NCI-H2107 (cell line): Measurements from ENCODE around the gene ZMIZ1.
"Not testable (repeated sequence)": the region's sequence is repeated elsewhere in the genome, so short reads cannot be mapped to it uniquely, and the experiment has no call there.

Source experiments
- DNase-seq: peaks from one replicate; lab custom pipeline; 2025; lab: John Stamatoyannopoulos, UW

Gene ZMIZ1

GRCh38 chr10:79029478-79030390 lies 39.0 kb upstream of the ZMIZ1 start:
- DNase-seq = no peak

DNA sequence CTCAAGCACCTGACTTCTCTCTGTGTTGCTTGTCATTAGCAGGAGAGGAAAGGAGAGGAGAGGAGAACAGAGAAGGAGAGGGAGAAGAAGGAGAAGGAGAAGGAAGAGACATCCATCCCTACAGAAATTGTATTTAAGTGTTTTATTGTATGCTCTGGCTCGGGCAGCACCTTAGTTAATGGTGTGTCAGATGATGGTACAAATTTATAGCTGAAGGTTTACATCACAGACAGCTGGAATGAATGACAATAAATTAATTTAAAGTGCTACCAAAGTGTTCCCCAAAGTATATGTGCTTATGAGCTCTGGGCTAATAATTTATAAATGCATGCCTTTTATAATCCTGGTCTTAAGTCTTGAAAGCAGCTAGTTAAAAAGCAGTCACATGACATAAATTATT lies 38.1 kb upstream of the ZMIZ1 start:
- DNase-seq = no peak

DNA sequence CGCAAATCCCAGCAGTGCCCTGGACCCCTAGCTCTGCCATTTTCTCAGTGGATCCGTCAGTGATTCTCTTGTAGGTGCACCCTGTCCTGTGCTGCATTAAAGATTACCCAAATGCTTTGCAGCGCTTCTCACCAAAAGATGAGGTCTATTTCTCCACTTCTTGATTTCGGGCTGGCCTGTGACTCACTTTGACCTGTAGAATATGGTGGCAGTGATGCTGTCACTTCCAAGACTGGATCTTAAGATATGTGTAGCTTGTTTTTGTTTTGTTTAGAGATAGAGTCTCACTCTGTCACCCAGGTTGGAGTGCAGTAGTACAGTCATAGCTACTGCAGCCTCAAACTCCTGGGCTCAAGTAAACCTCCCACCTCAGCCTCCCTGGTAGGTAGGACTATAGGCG lies 37.0 kb upstream of the ZMIZ1 start:
- DNase-seq = no peak

DNA sequence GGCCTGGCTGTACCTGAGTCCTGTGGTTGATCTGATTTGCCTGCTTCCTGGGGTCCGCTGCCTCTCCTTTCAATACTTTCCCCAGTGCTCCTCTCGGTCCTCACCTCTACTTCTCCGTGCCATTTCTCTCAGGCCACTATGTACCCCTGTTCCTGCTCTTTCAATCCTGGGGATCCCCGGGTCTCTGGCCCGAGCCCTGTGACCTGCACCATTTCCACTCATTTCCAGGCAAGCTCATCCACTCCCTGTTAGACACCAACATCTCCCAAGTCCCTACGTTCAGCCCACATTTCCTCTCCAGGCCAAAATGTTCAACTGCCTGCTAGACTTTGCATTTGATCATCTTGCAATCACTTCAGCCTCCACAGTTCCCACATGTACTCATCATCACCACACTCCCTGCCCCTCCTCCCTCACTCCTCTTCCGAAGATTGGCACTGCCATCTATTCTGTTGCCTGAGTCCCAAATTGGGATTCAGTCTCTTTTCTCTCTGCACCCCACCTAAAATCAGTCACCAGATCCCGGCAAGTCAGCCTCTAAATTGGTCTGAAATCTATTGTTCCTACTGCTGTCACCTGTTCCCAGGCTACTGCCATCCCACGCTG lies 34.4 kb upstream of the ZMIZ1 start:
- no peak for DNase-seq

GRCh38 chr10:79036416-79036815 lies 32.4 kb upstream of the ZMIZ1 start:
- DNase-seq = not testable (repeated sequence)

DNA sequence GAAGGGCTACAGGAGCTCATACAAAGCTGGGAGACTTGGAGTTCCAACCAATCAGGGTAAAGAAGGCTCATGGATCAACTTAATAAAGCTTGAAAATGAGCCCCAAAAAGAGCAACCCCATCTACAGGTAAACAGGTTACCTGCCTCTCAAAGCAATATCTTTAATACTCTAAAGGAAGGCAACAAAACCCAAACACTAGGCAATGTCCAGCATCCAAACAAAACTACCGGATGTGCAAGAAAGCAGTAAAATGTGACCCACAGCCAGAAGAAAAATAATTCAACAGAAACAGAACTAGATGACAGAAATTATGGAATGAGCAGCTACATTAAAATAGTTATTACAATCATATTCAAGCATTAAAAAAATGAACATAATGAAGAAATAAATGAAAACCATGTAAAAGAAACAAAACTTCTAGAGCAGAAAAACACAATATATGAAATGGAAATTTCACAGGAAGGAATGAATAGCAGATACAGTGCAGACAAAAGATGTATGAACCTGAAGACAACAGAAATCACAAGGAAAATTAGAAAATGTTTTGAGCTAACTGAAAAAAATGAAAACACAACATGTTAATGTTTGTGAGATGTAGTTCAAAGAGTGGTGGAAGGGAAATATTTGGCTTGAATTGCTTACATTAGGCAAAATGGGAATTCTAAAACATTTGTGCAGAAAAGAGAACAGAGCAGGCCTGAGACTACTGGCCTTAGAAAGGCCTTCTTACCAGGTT lies 30.5 kb upstream of the ZMIZ1 start:
- no peak for DNase-seq

DNA sequence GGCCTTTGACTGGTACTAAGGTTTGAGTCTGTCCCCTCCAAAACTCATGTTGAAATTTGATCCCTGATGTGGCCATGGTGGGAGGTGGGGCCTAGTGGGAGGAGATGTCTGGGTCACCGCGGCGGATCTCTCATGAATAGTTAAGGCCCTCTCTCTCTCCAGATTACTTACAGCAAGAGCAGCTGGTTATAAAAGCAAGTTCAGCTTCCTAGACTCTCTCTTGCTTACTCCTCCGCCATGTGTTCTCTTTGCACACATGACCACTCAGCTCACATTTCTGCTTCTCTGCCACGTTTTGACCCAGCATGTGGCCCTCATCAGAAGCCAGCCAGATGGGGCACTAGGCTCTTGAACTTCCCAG lies 29.9 kb upstream of the ZMIZ1 start:
- DNase-seq = peak; percentile 34

GRCh38 chr10:79042639-79043411 lies 25.9 kb upstream of the ZMIZ1 start:
- DNase-seq = no peak

GRCh38 chr10:79044036-79044632 lies 24.6 kb upstream of the ZMIZ1 start:
- no peak for DNase-seq

DNA sequence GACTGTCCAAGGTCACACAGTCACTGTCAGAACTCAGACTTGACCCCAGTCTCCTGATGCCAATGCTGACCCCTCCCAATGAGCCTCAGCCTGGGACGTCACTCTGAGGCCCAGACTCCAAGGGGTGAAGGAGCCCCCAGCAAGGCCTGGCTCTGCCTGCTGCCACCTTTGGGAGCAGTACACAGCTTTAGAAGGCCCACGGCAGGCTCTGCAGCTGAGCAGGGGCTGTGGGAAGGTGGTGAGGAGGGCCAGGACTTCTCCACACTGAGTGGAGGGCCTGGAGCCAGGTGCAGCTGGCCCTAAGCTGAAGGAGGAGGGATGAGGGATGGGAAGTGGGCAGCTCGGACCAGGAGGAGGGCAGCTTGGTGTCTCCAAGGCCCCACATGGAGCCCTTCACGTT lies 23.9 kb upstream of the ZMIZ1 start:
- DNase-seq = no peak

DNA sequence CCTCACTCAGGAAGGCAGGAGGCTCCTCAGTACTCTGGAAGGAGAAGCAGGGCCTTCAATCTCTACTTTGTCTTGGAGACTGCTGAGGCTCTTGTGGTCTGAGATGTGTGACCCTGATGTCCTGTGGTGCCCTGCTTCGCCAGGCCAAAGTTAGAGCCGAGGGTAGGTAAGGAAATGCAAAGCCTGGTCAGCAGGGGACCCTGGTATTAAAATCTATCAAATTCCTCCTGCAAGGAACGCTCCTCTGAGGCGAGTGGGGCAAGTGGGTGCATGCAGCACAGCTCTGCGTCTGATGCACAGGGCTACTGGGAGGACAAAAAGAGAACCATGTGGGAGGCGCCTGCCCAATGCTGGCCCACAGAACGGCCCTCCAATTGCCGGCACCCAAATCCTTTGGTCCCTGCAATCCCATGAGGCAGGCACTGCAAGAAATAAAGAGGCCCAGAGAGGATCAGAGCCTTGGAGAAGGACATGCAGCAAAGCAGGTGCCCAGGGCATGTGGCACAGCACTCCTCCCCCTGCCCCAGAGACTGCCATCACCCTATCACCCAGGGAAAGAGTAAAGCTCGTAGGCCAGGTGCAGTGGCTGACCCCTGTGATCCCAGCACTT lies 23.1 kb upstream of the ZMIZ1 start:
- no peak for DNase-seq

DNA sequence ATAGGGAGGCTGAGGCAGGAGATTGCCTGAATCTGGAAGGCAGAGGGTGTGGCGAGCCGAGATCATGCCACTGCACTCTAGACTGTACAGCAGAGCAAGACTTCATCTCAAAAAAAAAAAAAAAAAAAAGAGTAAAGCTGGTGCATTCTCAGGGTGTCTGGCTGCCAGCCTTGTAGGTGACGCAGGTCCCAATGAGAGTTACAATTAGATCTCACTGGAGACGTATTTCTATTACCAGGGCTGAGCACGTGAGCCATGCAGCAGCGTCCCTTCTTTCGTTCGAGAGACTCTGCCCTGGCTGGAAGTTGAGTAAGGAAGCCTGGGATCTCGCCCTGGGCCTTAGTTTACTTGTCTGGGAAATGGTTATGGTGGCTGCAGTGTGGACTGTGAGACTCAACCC lies 22.4 kb upstream of the ZMIZ1 start:
- no peak for DNase-seq

DNA sequence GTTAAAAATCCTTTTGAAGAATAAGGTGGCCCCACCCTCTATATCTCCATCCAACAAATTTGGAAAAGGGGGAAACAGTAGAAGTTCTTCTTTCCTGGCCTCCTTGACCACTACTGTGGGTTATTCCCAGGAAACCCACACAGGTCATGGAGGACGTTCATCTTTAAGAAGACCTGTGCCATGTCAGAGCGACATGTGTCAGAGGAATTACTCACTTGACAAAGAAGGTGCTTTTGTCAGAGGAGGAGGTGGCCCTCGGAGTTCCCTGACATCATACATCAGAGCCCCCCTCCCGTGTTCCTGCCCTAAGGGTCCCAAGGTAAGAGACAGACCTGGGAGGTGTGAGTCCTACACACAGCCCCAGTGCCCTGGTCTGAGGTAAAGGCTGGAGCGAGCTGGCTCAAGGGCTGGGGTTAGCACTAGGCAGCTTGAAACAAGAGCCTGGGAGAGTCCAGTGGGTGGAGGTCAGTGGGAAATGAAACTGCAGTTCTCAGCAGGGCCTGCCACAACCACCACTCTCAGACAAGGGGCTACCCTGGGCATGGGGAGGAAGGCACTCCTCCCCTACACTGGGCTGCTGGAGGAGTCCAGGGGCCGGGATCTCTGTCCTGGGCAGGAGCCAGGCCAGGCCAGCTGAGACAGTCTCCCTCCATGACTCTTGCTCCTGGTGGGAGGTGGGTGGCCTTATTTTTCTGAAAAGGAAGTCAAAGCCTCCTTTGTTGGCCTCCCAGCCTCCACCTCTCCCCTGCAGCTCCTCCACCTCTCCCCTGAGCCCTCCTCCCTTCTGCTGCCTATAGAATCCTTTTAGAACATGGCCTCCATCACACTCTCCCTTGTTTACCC lies 21.8 kb upstream of the ZMIZ1 start:
- no peak for DNase-seq

DNA sequence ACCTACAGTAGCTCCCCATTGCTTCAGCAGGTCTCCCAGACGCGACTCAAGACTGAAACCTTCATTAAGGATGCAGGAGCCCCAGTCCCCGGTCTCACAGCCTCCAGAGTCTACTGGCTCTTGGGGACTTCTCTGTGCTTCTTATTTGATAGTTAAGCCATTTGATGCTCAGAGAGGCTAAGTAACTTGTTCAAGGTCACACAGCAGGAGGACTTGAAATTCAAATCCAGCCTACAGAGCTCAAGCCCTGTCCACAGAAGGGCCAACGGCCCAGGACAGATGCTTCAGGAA lies 21.2 kb upstream of the ZMIZ1 start:
- DNase-seq = no peak

DNA sequence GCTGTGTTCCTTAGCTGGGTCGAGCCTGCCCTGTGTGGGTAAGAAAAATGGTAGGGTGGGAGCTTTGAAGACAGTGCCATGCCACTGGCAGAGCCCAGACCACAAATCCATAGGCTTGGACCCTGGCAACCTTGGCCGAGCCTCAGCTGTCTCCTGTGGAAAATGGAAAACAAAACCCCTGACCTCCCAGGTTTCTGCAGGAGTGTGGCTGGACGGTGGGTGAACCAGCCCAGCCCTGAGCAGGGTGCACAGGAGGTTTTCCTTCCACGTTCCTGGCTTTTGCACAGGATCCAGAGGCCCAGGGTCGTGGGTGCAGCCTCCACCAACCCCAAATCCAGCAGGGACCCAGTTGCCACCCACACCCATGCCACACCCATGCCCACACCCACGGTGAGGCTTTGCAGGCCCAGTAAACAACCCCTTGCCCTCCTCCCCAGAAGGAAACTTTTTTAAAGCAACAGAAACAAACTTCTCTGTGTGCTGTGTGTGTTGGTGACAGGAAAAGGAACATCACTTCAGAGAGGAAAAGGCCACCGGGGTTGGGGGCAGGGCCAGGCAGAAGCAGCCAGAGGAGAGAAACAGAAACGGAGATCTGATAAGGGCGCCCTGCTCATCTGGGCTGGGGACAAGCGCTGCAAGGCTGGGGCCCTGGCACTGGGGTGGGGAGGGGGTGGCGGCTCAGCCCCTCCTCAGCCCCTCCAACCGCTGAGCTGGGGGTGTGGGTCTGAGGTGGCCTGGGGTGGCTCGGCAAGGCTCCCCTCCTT lies 20.7 kb upstream of the ZMIZ1 start:
- DNase-seq = no peak

DNA sequence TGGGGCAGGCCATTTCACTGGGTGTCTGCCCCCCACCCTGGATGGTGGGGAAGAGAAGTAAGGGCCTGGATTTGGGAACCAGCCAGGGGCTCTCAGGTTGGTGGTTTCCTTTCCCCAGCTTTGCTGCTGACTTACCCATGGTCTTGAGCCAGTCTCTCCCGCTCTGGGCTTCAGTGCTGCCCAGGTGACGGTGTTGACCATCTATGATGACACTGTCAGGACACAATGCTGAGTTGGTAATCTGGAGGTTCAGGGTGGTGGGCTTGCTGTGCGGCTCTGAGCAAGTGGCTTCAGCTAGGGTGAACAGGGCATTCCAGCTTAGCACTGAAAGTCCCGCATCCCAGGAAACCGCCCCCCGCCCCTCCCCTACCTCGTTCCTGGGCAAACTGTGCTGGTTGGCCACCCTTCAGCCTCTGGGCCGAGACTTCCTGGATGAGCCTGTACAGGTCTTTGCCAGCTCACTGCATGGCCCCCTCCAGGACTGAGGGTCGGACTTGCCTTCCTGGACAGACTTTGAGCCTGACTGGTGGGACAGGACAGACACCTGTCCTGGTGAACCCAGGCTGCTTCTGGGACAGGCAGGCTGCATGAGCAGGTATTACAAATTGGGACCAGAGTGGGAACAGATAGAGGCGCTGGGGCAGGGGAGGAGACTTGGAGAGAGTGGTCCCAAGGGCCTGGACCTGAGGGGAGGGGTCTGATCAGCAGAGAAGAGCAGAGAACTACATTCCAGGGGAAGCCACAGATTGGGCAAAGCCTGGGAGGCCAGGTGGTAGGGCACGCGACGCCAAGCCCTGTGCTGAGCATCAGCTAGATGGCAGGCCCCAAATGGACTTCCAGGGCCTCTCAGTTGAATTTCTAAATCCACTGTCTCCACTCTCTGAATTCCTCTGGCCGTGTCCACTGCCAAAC lies 19.9 kb upstream of the ZMIZ1 start:
- no peak for DNase-seq

DNA sequence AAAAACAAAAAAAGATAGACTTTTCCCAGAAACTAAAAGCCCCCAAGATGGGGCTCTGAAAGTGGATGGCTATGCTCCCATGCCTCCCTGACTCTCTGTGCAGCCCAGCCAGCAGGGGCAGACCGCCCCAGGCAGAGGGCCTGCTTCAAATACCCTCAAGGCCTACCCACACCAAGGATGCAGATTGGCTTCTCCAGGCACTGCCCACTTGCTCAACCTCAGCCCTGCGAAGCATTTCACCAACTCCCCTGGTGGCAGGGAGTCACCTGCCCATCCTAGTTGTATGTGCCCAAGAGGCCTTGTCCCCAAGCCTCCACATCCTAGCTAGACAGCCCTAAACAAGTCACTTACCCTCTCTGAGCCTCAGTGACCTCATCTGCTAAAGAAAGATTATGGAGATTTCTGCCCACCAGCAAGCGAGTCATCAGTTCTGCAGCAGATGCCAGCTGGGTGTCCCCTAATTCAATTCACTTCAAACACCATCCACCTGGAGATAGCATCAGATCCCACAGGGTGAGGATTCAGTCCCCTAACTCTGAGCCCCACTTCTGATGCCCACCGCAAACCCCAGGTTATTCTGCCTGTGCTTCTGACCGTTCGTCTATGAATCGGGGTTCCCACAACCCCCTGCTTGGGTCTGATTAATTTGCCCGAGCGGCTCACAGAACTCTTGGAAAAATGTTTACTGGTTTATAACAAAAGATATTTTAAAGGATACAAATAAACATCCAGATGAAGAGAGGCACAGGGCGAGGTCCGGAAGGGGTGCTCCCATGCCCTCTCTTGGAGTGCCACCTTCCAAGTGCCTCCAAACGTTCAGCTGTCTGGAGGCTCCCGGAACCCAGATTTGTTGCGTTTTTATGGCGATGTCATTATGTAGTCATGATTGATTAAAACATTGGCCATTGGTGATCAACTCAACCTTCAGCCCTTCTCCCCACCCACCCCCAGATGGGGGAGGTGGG lies 18.6 kb upstream of the ZMIZ1 start:
- DNase-seq = no peak
